Esophagus squamous epithelium (tissue), 5 donors: ENCODE results near the gene NSD2. TPM values are rescaled to one million over a fixed set of nuclear protein-coding genes. Genes with fewer than 3 reads are reported as not detected.
"Not testable (repeated sequence)": the region's sequence is repeated elsewhere in the genome, so short reads cannot be mapped to it uniquely, and the experiment has no call there.

Experiments
- DNase-seq: peaks from one replicate; lab custom pipeline; 2025; lab: John Stamatoyannopoulos, UW
- H3K27ac ChIP-seq, 4 donors: fragments of 200-600 bp; sonication (generic); one replicate each; pipeline ENCODE4 v1.5.1; 2016 to 2019; ENCODE audit warnings: mild to moderate bottlenecking in 1 of 4
- H3K27me3 ChIP-seq, 4 donors: fragments of 200-600 bp; sonication (generic); 1 replicate in 3 of 4; 2 replicates in 1 of 4; pipeline versions ENCODE4 v1.5.1 to v1.6.0; 2017 to 2021; ENCODE audit warnings: antibody characterized with exemption in 1 of 4
- H3K36me3 ChIP-seq, 3 donors: fragments of 200-600 bp; sonication (generic); one replicate each; pipeline ENCODE4 v1.5.1; 2016 to 2019
- H3K4me1 ChIP-seq, 3 donors: fragments of 200-600 bp; sonication (generic); one replicate each; pipeline ENCODE4 v1.5.1; 2017 to 2019
- H3K4me3 ChIP-seq, 4 donors: fragments of 200-600 bp; sonication (generic); 1 replicate in 3 of 4; 2 replicates in 1 of 4; pipeline ENCODE4 v1.5.1; 2016 to 2019; ENCODE audit warnings: mild to moderate bottlenecking in 2 of 4, moderate library complexity in 1 of 4
- H3K9me3 ChIP-seq, 3 donors: fragments of 200-600 bp; sonication (generic); one replicate each; pipeline ENCODE4 v1.5.1; 2016 to 2019
- POLR2A ChIP-seq, 4 donors: fragments of 450-650 bp; IDR thresholded peaks; one replicate each; pipeline ENCODE4 v1.6.1; 2017; ENCODE audit warnings: antibody characterized with exemption in 4 of 4, mild to moderate bottlenecking in 4 of 4, moderate library complexity in 3 of 4
- WGBS, 2 donors: methylation state at CpG; one replicate each; pipeline ENCODE4 v1.1.5; 2018; 5-methylcytosine and 5-hydroxymethylcytosine counted together
- intact Hi-C: fragments of 100-400 bp; cut with DNase I; formaldehyde crosslinking; loops from one replicate; pipeline ENCODE4 v1.15.0; 2022
- total RNA-seq, 4 donors: library from RNA; depleted of rRNA; stranded (reverse); fragments of >200 nt; gene quantifications; one replicate each; pipeline ENCODE4 v1.1.0, GENCODE V29; 2016
- TF ChIP-seq, protein P1 (sequence below), 6 experiments: fragments of 450-650 bp in 4 of 6; fragments of 200-600 bp in 2 of 6; sonication (generic) in 2 of 6; IDR thresholded peaks; one replicate each; pipeline ENCODE4 v1.5.1; 2016 to 2019; ENCODE audit warnings: antibody characterized with exemption in 6 of 6, mild to moderate bottlenecking in 4 of 6, moderate library complexity in 4 of 6
- donor health status: DM: yes; HTN: yes; CAD: no.

Gene NSD2
- total RNA-seq, 4 donors from 2014 or later: 31.9 to 36.4 (median 34.5) TPM

DNA sequence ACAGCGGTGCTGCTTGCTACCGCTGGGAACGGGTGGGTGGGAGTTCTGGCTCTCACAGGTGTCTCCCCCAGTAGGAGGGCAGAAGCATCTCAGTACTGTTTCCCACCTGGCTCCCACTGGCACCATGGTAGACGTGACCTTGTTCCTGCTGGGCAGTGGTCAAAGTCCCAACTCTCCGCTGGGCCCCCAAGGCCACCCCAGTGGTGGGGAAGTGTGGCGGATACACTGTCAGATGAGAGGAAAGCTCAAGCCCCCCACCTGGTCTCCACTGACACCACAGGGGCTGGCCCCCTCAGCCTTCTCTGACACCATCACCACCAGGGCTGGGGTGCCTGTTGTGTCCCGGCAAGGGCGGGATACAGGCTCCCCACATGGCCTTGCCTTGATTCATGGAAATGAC lies 39.9 kb upstream of the NSD2 start:
- TF ChIP-seq, protein P1, sequence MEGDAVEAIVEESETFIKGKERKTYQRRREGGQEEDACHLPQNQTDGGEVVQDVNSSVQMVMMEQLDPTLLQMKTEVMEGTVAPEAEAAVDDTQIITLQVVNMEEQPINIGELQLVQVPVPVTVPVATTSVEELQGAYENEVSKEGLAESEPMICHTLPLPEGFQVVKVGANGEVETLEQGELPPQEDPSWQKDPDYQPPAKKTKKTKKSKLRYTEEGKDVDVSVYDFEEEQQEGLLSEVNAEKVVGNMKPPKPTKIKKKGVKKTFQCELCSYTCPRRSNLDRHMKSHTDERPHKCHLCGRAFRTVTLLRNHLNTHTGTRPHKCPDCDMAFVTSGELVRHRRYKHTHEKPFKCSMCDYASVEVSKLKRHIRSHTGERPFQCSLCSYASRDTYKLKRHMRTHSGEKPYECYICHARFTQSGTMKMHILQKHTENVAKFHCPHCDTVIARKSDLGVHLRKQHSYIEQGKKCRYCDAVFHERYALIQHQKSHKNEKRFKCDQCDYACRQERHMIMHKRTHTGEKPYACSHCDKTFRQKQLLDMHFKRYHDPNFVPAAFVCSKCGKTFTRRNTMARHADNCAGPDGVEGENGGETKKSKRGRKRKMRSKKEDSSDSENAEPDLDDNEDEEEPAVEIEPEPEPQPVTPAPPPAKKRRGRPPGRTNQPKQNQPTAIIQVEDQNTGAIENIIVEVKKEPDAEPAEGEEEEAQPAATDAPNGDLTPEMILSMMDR (IDR thresholded peaks at IDR 0.05): no peak
- TF ChIP-seq POLR2A (IDR thresholded peaks at IDR 0.05): no peak
- Histone ChIP-seq H3K9me3 (no peaks in the 10 kb centered on the region), H3K27ac (no peak overlapping the region), H3K27me3 (no peaks in the 10 kb centered on the region), H3K4me1 (no peaks in the 10 kb centered on the region), H3K36me3 (peaks cover 40 to 80% (median 40%) of the 10 kb centered on the region in 3 donors), H3K4me3 (no peak overlapping the region)
- intact Hi-C loops: no loop called here
- WGBS, 2 donors: 78 to 98% methylated on average over 4 to 7 of the region's 8 CpGs
- DNase-seq: no peak

DNA sequence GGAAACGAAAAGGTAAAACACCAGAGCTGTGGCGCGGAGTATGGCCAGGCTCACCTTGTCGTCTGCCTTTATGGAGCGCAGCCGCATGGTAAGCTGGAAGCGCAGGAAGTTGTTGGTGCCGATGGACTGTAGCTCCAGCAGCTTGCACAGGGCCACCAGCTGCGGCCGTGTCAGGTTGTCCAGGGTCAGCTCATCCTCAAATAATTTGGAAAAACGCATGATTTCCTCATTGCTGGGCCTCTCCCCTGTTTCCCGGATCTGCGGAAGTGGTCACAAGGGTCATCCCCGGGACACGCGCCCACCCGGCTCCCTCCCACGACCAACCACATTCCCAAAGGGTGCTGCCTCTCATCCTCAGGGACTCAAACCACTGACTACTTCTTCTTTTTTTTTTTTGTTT lies 38.5 kb upstream of the NSD2 start:
- no peak for DNase-seq
- intact Hi-C loops: no loop called here
- no peak overlapping the region for H3K4me3 ChIP-seq
- H3K27ac ChIP-seq: no peak overlapping the region
- WGBS, 2 donors: 82 to 91% methylated on average over 17 to 18 of the region's 18 CpGs
- no peaks in the 10 kb centered on the region for H3K27me3 ChIP-seq
- H3K36me3 ChIP-seq: peaks cover 40 to 86% (median 40%) of the 10 kb centered on the region in 3 donors
- no peaks in the 10 kb centered on the region for H3K9me3 ChIP-seq
- H3K4me1 ChIP-seq: no peaks in the 10 kb centered on the region
- no peak for TF ChIP-seq POLR2A (IDR thresholded peaks at IDR 0.05)
- TF ChIP-seq, protein P1 (IDR thresholded peaks at IDR 0.05): no peak

DNA sequence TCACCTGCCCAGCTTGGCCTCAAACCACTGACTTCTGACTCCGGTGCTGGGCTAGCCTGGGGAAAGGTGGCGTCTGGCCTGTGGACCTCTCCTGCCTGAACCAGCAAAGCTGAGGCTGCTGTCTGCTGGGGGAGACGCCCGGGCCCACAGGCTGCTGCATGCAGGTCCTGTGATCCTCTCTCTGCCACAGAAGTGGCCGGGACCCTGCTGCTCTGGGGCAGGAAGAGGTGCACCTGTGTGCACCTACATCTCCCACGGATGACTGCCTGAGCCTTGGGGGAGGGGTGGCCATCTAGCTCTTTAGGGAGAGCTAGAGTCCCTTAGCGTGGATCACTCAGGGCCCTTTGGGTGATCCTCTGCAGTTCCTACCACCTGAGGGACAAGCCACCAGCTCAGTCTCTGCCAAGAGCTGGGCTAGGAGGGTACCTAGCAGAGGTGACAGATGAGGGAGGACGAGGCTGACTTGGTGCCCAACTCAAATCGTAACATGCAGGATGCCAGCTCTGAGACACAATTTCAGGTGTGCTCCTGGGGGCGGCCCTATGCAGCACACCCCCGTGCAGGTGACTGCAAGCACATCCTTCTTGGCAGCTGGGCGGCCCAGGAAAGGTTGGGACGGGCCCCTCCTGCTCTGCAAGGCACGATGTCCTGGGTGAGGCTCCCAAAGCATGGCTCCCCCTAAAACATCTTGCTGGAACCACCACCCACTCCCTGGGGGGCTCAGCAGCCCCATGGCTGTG lies 37.7 kb upstream of the NSD2 start:
- no peaks in the 10 kb centered on the region for H3K4me1 ChIP-seq
- H3K36me3 ChIP-seq: peaks cover 44 to 94% (median 45%) of the 10 kb centered on the region in 3 donors
- H3K27me3 ChIP-seq: no peaks in the 10 kb centered on the region
- H3K4me3 ChIP-seq: no peak overlapping the region
- no peak for DNase-seq
- no peaks in the 10 kb centered on the region for H3K9me3 ChIP-seq
- TF ChIP-seq POLR2A (IDR thresholded peaks at IDR 0.05): no peak
- TF ChIP-seq, protein P1 (IDR thresholded peaks at IDR 0.05): no peak
- WGBS, 2 donors: 50% methylated on average over 1 of the region's 14 CpGs; no CpG with 5 or more reads in 1 of the 2 donors
- no peak overlapping the region for H3K27ac ChIP-seq
- intact Hi-C loops: no loop called here

DNA sequence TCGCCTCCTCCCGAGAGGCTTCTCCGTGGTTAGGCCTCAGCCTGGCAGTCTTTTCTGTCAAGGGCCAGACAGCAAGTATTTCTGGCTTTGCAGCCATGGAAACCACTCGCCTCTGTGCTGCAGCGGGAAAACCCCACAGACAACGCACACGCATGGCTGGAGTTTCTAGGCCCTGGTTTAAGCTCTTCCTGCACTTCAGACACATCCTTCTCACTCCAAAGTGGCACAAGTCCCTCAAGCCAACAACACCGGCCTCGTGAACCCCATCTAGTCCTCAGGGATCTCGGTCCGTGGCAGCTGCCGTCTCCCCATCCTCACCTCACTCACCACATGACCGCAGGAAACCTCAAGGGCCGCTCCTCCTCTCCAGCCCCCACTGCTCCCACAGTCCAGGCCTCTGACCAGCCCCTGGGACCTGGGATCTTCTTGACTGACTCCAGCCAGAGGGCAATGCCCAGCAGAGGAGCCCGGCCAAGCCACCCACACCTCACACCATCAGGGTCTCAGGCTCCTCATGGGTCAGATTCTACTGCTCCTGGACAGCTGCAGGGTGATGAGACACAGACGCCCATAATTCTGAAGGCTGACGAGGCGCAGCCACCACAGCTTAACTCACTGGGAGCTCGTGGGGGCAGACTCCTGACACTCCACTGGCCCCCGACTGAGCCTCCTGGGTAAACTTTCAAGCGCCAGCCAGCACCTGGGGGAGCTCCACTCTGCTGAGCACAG lies 37.0 kb upstream of the NSD2 start:
- no peak for DNase-seq
- intact Hi-C loops: no loop called here
- Histone ChIP-seq H3K27me3 (no peaks in the 10 kb centered on the region), H3K4me3 (no peak overlapping the region), H3K27ac (no peak overlapping the region), H3K36me3 (peaks cover 44 to 100% (median 50%) of the 10 kb centered on the region in 3 donors), H3K4me1 (no peaks in the 10 kb centered on the region), H3K9me3 (no peaks in the 10 kb centered on the region)
- no peak for TF ChIP-seq POLR2A (IDR thresholded peaks at IDR 0.05)
- TF ChIP-seq, protein P1 (IDR thresholded peaks at IDR 0.05): no peak
- WGBS, 2 donors: 80 to 81% methylated on average over 11 to 13 of the region's 21 CpGs

DNA sequence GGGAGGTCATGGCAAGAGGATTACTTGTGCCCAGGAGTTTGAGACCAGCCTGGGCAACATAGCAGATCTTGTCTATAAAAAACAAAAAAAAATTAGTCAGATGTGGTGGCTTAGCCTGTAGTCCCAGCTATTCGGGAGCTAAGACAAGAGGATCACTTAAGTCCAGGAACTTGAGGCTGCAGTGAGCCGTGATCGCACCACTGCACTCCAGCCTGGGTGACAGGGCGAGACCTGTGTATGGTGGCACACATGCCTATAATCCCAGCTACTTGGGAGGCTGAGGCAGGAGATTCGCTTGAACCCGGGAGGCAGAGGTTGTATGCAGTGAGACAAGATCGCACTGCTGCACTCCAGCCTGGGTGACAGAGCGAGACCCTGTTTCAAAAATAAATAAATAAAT lies 35.4 kb upstream of the NSD2 start:
- H3K27me3 ChIP-seq, H3K9me3 ChIP-seq, H3K4me1 ChIP-seq, H3K4me3 ChIP-seq, H3K27ac ChIP-seq, intact Hi-C loops, DNase-seq: not testable (repeated sequence)
- WGBS, 2 donors: 90 to 91% methylated on average over 7 to 8 of the region's 8 CpGs
- peaks cover 44 to 100% (median 53%) of the 10 kb centered on the region in 3 donors for H3K36me3 ChIP-seq
